Measurements from ENCODE around the gene CCDC12. TPM values are rescaled to one million over a fixed set of nuclear protein-coding genes. Genes with fewer than 3 reads are reported as not detected.

Gene CCDC12
- total and polyA plus RNA-seq, 2 of the 13 experiments (the other 11 are each of a cell fraction or from before 2014, with no cell fraction given): 30.1 to 49.5 TPM

DNA sequence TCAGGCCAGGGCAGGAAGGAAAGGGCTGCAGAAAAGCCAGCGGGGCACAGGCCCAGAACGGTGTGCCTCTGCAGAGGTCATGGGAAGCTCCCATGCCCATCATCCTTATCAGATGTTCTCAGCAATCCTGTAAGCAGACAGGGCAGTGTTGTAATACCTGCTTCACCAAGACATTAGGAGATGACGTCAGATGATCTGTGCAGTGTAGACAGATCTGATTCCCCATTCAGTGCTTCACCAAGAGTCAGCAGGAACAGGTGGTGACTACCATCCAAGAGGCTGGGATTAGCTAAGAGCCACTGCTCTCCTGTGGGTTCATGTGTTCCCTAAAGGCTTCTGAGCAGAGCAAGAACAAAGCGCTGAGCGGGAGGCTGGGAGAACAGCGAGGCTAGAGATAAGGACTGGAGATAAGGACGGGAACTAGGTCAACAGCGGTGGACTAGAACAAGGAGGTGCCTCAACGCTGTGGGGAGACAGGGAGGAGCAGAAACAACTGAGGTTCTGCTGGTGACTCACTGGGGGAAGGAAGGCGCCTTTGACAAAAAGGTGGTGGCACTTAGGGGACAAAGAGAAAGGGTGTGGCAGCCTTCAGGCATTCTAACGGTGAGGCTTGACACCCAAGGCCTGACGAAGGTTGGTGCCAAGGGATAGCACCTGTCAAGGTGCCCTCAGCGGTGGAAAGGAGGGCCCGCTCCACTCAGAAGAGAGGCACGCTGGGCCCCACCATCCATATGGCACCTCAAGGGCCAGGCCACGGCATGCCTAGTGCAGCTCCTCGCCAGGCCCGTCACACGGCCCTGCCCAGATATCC is 28.4 kb downstream of the CCDC12 start (continued):
- TF ChIP-seq ZNF275 (CRISPR knock-in tag; IDR thresholded peaks at IDR 0.05; ENCODE audit: borderline replicate concordance) (no peak; the same call in 1 of the 2 replicates), ZNF335 (CRISPR knock-in tag; IDR thresholded peaks at IDR 0.05) (no peak), REXO4 (CRISPR knock-in tag; IDR thresholded peaks at IDR 0.05; ENCODE audit: borderline replicate concordance) (no peak), GATA4 (IDR thresholded peaks at IDR 0.05; ENCODE audit: borderline replicate concordance, low read depth) (peak; percentile 93), SRY (CRISPR knock-in tag; IDR thresholded peaks at IDR 0.05) (no peak), JARID2 (CRISPR knock-in tag; IDR thresholded peaks at IDR 0.05; ENCODE audit: insufficient replicate concordance) (no peak), SP1 (IDR thresholded peaks at IDR 0.05) (no peak), SP1 (CRISPR knock-in tag; IDR thresholded peaks at IDR 0.05) (no peak; the same call in 1 of the 2 replicates), HOXA5 (CRISPR knock-in tag; IDR thresholded peaks at IDR 0.05) (no peak), U2AF2 (IDR thresholded peaks at IDR 0.05; ENCODE audit: low read depth, low read length) (no peak), ZNF747 (CRISPR knock-in tag; IDR thresholded peaks at IDR 0.05; ENCODE audit: borderline replicate concordance) (no peak), ZNF230 (CRISPR knock-in tag; IDR thresholded peaks at IDR 0.05) (no peak), HNRNPK (IDR thresholded peaks at IDR 0.05; ENCODE audit: low read depth, low read length, poor library complexity, severe bottlenecking) (no peak), ZNF292 (CRISPR knock-in tag; IDR thresholded peaks at IDR 0.05; ENCODE audit: borderline replicate concordance, low read depth) (peak; percentile 70; the same call in 1 of the 2 replicates), KDM5A (IDR thresholded peaks at IDR 0.05; ENCODE audit: borderline replicate concordance, low read length) (no peak), ZNF670 (CRISPR knock-in tag; IDR thresholded peaks at IDR 0.05; ENCODE audit: borderline replicate concordance) (no peak), ZKSCAN1 (IDR thresholded peaks at IDR 0.05; ENCODE audit: low read length) (no peak)
- TF ChIP-seq, protein P1, sequence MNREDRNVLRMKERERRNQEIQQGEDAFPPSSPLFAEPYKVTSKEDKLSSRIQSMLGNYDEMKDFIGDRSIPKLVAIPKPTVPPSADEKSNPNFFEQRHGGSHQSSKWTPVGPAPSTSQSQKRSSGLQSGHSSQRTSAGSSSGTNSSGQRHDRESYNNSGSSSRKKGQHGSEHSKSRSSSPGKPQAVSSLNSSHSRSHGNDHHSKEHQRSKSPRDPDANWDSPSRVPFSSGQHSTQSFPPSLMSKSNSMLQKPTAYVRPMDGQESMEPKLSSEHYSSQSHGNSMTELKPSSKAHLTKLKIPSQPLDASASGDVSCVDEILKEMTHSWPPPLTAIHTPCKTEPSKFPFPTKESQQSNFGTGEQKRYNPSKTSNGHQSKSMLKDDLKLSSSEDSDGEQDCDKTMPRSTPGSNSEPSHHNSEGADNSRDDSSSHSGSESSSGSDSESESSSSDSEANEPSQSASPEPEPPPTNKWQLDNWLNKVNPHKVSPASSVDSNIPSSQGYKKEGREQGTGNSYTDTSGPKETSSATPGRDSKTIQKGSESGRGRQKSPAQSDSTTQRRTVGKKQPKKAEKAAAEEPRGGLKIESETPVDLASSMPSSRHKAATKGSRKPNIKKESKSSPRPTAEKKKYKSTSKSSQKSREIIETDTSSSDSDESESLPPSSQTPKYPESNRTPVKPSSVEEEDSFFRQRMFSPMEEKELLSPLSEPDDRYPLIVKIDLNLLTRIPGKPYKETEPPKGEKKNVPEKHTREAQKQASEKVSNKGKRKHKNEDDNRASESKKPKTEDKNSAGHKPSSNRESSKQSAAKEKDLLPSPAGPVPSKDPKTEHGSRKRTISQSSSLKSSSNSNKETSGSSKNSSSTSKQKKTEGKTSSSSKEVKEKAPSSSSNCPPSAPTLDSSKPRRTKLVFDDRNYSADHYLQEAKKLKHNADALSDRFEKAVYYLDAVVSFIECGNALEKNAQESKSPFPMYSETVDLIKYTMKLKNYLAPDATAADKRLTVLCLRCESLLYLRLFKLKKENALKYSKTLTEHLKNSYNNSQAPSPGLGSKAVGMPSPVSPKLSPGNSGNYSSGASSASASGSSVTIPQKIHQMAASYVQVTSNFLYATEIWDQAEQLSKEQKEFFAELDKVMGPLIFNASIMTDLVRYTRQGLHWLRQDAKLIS (CRISPR knock-in tag; IDR thresholded peaks at IDR 0.05): 0 out of 2 replicates have a peak, but pooled peaks have one; percentile 62
- TF ChIP-seq, protein P2, sequence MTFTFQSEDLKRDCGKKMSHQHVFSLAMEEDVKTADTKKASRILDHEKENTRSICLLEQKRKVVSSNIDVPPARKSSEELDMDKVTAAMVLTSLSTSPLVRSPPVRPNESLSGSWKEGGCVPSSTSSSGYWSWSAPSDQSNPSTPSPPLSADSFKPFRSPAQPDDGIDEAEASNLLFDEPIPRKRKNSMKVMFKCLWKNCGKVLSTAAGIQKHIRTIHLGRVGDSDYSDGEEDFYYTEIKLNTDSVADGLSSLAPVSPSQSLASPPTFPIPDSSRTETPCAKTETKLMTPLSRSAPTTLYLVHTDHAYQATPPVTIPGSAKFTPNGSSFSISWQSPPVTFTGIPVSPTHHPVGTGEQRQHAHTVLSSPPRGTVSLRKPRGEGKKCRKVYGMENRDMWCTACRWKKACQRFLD (CRISPR knock-in tag; IDR thresholded peaks at IDR 0.05; ENCODE audit: borderline replicate concordance): no peak
- TF ChIP-seq, protein P3, sequence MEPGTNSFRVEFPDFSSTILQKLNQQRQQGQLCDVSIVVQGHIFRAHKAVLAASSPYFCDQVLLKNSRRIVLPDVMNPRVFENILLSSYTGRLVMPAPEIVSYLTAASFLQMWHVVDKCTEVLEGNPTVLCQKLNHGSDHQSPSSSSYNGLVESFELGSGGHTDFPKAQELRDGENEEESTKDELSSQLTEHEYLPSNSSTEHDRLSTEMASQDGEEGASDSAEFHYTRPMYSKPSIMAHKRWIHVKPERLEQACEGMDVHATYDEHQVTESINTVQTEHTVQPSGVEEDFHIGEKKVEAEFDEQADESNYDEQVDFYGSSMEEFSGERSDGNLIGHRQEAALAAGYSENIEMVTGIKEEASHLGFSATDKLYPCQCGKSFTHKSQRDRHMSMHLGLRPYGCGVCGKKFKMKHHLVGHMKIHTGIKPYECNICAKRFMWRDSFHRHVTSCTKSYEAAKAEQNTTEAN (CRISPR knock-in tag; conservative IDR thresholded peaks at IDR 0.05): no peak
